GM10248 (cell line): ENCODE data around the gene OR1A2.

Experiments used
- CTCF ChIA-PET: fragments of 300-600 bp; sonication (Branson Sonifier 250); formaldehyde crosslinking; extraction: SDS; loops from one replicate; lab custom pipeline; 2021; ENCODE audit warnings: antibody characterized with exemption; lab: Yijun Ruan, JAX
- POLR2A ChIA-PET: fragments of 350-650 bp; sonication (Branson Sonifier 250); formaldehyde crosslinking; extraction: SDS; loops from one replicate; lab custom pipeline; 2020; ENCODE audit warnings: antibody characterized with exemption; lab: Yijun Ruan, JAX
- DNase-seq: peaks from one replicate; pipeline ENCODE4 v3.0.0; 2012; ENCODE audit errors: extremely low spot score
- TF ChIP-seq, protein P1 (sequence below): IDR thresholded peaks from 2 replicates; pipeline ENCODE4 v1.5.1; 2012; ENCODE audit warnings: mild to moderate bottlenecking, low read depth; ENCODE audit errors: extremely low read depth, missing control alignments, control extremely low read depth

The OR1A2 gene

GRCh38 chr17:3197219-3197618 lies at the start of gene OR1A2:
OR1A2 (plus strand) TSS chr17:3197519; CDS start chr17:3197519, 0 bp downstream.
- CTCF ChIA-PET: interaction anchor here (0.9 kb wide), 1 partner anchor 14 kb away, joined by 3 read pairs; no protein-coding TSS in a partner anchor
- POLR2A ChIA-PET: no interaction called here
- DNase-seq: no peak
- TF ChIP-seq, protein P1, sequence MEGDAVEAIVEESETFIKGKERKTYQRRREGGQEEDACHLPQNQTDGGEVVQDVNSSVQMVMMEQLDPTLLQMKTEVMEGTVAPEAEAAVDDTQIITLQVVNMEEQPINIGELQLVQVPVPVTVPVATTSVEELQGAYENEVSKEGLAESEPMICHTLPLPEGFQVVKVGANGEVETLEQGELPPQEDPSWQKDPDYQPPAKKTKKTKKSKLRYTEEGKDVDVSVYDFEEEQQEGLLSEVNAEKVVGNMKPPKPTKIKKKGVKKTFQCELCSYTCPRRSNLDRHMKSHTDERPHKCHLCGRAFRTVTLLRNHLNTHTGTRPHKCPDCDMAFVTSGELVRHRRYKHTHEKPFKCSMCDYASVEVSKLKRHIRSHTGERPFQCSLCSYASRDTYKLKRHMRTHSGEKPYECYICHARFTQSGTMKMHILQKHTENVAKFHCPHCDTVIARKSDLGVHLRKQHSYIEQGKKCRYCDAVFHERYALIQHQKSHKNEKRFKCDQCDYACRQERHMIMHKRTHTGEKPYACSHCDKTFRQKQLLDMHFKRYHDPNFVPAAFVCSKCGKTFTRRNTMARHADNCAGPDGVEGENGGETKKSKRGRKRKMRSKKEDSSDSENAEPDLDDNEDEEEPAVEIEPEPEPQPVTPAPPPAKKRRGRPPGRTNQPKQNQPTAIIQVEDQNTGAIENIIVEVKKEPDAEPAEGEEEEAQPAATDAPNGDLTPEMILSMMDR: no peak

DNA sequence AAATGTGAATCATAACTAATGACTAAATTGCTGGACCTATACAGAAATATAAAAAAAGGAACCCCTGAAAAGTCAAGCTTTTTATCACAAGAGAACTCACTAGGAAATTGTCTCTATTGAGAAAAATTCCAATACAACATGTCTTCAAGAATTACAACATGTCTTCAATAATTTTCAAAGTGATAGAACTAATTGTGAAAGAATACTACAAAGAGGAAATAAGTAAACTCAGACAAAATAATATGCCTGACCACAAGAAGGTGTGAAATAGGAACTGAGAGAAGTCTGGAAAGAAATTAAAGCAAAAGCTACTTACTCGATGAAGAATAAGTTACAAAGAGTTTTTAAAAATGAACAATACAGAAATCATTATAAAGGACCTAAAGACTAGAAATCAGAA lies 40.1 kb upstream of the OR1A2 start:
- POLR2A ChIA-PET: interaction anchor here (0.6 kb wide), 1 partner anchor 391 kb away, joined by 5 read pairs; no protein-coding TSS in a partner anchor
- DNase-seq: no peak
- TF ChIP-seq, protein P1: no peak
- CTCF ChIA-PET: no interaction called here

GRCh38 chr17:3167574-3167973 lies 29.7 kb upstream of the OR1A2 start:
- POLR2A ChIA-PET: no interaction called here
- peak; percentile 29 for DNase-seq

GRCh38 chr17:3189961-3190360 lies 7.4 kb upstream of the OR1A2 start:
- CTCF ChIA-PET: no interaction called here
- DNase-seq: no peak
- POLR2A ChIA-PET: no interaction called here
- TF ChIP-seq, protein P1: no peak

More at GRCh38 chr17:3167574-3167973, 29.7 kb upstream of the OR1A2 start:
- TF ChIP-seq, protein P1: no peak
- CTCF ChIA-PET: no interaction called here

GRCh38 chr17:3207367-3207766 lies 10.0 kb downstream of the OR1A2 start, which contains the start of gene OR1A1:
OR1A1 (plus strand) TSS chr17:3207667; CDS start chr17:3215621, 7,954 bp downstream.
- TF ChIP-seq, protein P1: no peak
- no peak for DNase-seq
- ChIA-PET POLR2A (no interaction called here), CTCF (no interaction called here)

- ChIA-PET POLR2A (no interaction called here), CTCF (no interaction called here)
- DNase-seq: no peak
- TF ChIP-seq, protein P1: no peak
Measured at GRCh38 chr17:3208484-3208883, 11.2 kb downstream of the OR1A2 start.
